PC-3 (cell line): ENCODE data around the gene CDC42EP5.

Experiments used
- EZH2 ChIP-seq: fragments of 300-600 bp; sonication (generic); IDR thresholded peaks from one replicate; pipeline ENCODE4 v1.6.1; 2017; ENCODE audit warnings: antibody characterized with exemption, mild to moderate bottlenecking, low read length; ENCODE audit not compliant: unreplicated experiment
- EZH2phosphoT487 ChIP-seq: fragments of 300-600 bp; sonication (generic); IDR thresholded peaks from 2 replicates; pipeline ENCODE4 v1.6.1; 2018; ENCODE audit warnings: mild to moderate bottlenecking, antibody characterized with exemption, low read length, borderline replicate concordance
- TF ChIP-seq, protein P1 (sequence below): fragments of 300-600 bp; sonication (generic); conservative IDR thresholded peaks from 2 replicates; pipeline ENCODE4 v1.5.1; 2017; ENCODE audit warnings: antibody characterized with exemption, low read depth, mild to moderate bottlenecking, low read length

DNA sequence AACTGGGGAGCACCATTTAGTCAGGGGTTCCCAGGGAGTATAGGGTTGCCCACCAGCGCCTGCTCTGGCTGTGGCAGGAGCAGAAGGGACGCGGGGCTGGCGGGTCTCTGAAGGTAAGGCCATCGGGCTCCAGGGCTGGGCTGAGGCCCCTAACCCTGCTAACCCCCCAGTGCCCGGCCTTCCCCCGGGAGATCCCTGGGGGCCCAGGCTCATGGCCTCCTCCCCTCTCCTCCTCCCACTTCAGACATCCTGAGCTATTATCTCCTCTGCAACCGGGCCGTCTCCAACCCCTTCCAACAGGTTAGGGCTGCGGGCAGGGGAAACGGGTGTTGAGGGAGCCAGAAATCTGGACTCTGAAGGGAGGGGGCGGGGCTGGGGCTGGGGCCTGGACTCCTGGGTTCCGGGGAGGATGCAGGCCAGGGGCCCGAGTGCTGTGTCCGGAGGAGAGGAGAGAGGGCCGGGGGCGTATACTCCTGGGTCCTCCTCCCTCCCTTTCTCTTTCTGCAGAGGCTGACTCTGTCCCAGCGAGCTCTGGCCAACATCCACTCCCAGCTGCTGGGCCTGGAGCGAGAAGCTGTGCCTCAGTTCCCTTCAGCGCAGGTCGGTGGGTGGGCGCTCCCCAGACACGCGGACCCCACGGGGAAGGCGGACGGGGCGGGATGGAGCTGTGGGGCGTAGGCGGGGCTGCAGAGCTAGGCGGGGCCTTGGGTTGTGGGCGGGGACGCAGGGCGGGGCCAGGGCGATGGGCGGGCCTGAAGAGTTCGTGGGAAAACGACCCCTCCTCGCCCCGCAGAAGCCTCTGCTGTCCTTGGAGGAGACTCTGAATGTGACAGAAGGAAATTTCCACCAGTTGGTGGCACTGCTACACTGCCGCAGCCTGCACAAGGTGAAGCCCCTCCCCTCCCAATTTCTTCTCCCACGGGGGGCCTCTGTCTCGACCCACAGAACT, 42.5 kb downstream of the CDC42EP5 start:
- TF ChIP-seq EZH2phosphoT487 = no peak
- no peak for TF ChIP-seq EZH2
- TF ChIP-seq, protein P1, sequence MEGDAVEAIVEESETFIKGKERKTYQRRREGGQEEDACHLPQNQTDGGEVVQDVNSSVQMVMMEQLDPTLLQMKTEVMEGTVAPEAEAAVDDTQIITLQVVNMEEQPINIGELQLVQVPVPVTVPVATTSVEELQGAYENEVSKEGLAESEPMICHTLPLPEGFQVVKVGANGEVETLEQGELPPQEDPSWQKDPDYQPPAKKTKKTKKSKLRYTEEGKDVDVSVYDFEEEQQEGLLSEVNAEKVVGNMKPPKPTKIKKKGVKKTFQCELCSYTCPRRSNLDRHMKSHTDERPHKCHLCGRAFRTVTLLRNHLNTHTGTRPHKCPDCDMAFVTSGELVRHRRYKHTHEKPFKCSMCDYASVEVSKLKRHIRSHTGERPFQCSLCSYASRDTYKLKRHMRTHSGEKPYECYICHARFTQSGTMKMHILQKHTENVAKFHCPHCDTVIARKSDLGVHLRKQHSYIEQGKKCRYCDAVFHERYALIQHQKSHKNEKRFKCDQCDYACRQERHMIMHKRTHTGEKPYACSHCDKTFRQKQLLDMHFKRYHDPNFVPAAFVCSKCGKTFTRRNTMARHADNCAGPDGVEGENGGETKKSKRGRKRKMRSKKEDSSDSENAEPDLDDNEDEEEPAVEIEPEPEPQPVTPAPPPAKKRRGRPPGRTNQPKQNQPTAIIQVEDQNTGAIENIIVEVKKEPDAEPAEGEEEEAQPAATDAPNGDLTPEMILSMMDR = peak; percentile 53
